Activated naive CD8-positive, alpha-beta T cell treated with anti-CD3 and anti-CD28 coated beads, Interleukin-2, amount 10 ng/mL, durations not matched to agents 7 days and 5 days (primary cell): Measurements from ENCODE around the gene GNG12. TPM values are rescaled to one million over a fixed set of nuclear protein-coding genes. Genes with fewer than 3 reads are reported as not detected.

Source experiments
- ATAC-seq: fragments of 150-1000 bp; cut with Tn5 transposase; one replicate; pipeline ENCODE4 v1.10.0; 2021; ENCODE audit warnings: low read depth, moderate library complexity
- POLR2A ChIA-PET: fragments of 350-600 bp; sonication (Branson Sonifier 250); formaldehyde crosslinking; loops from one replicate; lab custom pipeline; 2021; ENCODE audit warnings: antibody characterized with exemption; lab: Charles Lee
- DNase-seq: peaks from one replicate; pipeline ENCODE4 v3.0.0; 2021
- H3K27ac Mint-ChIP-seq: one replicate; pipeline ENCODE4 v1.8.0; 2022; ENCODE audit warnings: mild to moderate bottlenecking, mixed read lengths
- H3K27me3 Mint-ChIP-seq: one replicate; pipeline ENCODE4 v1.8.0; 2022; ENCODE audit warnings: mild to moderate bottlenecking, moderate library complexity, mixed read lengths
- H3K36me3 Mint-ChIP-seq: one replicate; pipeline ENCODE4 v1.8.0; 2021; ENCODE audit warnings: mild to moderate bottlenecking, mixed read lengths
- H3K4me1 Mint-ChIP-seq: one replicate; pipeline ENCODE4 v1.8.0; 2021; ENCODE audit warnings: mixed read lengths
- H3K4me3 Mint-ChIP-seq: one replicate; pipeline ENCODE4 v1.8.0; 2022; ENCODE audit warnings: mild to moderate bottlenecking, moderate library complexity, mixed read lengths
- H3K9me3 Mint-ChIP-seq: one replicate; pipeline ENCODE4 v1.8.0; 2021; ENCODE audit warnings: mixed read lengths
- total RNA-seq, 2 experiments: library from RNA; stranded (reverse); gene quantifications; one replicate each; pipeline ENCODE4 v1.2.3, GENCODE V29; 2021

The GNG12 gene
- total RNA-seq, 2 experiments from 2014 or later = not detected

- POLR2A ChIA-PET = no interaction called here
- no peak overlapping the region for H3K4me3 Mint-ChIP-seq
- H3K9me3 Mint-ChIP-seq = no peaks in the 10 kb centered on the region
- H3K27ac Mint-ChIP-seq = no peak overlapping the region
- no peaks in the 10 kb centered on the region for H3K36me3 Mint-ChIP-seq
- H3K27me3 Mint-ChIP-seq = peaks cover 15% of the 10 kb centered on the region
- no peaks in the 10 kb centered on the region for H3K4me1 Mint-ChIP-seq
- ATAC-seq = no peak
- DNase-seq = no peak
Observed at GRCh38 chr1:67816506-67816905, 16.8 kb downstream of the GNG12 start.

- POLR2A ChIA-PET = no interaction called here
- peaks cover 15% of the 10 kb centered on the region for H3K27me3 Mint-ChIP-seq
- H3K4me1 Mint-ChIP-seq = no peaks in the 10 kb centered on the region
- H3K27ac Mint-ChIP-seq = no peak overlapping the region
- no peaks in the 10 kb centered on the region for H3K36me3 Mint-ChIP-seq
- no peaks in the 10 kb centered on the region for H3K9me3 Mint-ChIP-seq
- DNase-seq = no peak
- no peak for ATAC-seq
- no peak overlapping the region for H3K4me3 Mint-ChIP-seq
Observed at GRCh38 chr1:67816095-67816475, 17.2 kb downstream of the GNG12 start.

- H3K27me3 Mint-ChIP-seq = peaks cover 15% of the 10 kb centered on the region
- no peak overlapping the region for H3K4me3 Mint-ChIP-seq
- no peak overlapping the region for H3K27ac Mint-ChIP-seq
- no peak for DNase-seq
- no peaks in the 10 kb centered on the region for H3K36me3 Mint-ChIP-seq
- H3K4me1 Mint-ChIP-seq = no peaks in the 10 kb centered on the region
- H3K9me3 Mint-ChIP-seq = no peaks in the 10 kb centered on the region
- POLR2A ChIA-PET = no interaction called here
- no peak for ATAC-seq
Observed at GRCh38 chr1:67815303-67816094, 17.8 kb downstream of the GNG12 start.

- no peaks in the 10 kb centered on the region for H3K36me3 Mint-ChIP-seq
- POLR2A ChIA-PET = no interaction called here
- no peak overlapping the region for H3K4me3 Mint-ChIP-seq
- H3K9me3 Mint-ChIP-seq = no peaks in the 10 kb centered on the region
- H3K4me1 Mint-ChIP-seq = no peaks in the 10 kb centered on the region
- peaks cover 11% of the 10 kb centered on the region for H3K27me3 Mint-ChIP-seq
- H3K27ac Mint-ChIP-seq = no peak overlapping the region
- ATAC-seq (no peak), DNase-seq (no peak)
Observed at GRCh38 chr1:67814121-67814772, 19.0 kb downstream of the GNG12 start.

GRCh38 chr1:67812226-67812625, 21.0 kb downstream of the GNG12 start:
- POLR2A ChIA-PET = no interaction called here
- H3K27ac Mint-ChIP-seq = no peak overlapping the region
- no peak overlapping the region for H3K4me3 Mint-ChIP-seq
- DNase-seq (no peak), ATAC-seq (no peak)
- H3K4me1 Mint-ChIP-seq = no peaks in the 10 kb centered on the region
- peaks cover 15% of the 10 kb centered on the region for H3K27me3 Mint-ChIP-seq
- no peaks in the 10 kb centered on the region for H3K36me3 Mint-ChIP-seq
- H3K9me3 Mint-ChIP-seq = no peaks in the 10 kb centered on the region

GRCh38 chr1:67811781-67812180, 21.5 kb downstream of the GNG12 start:
- POLR2A ChIA-PET = no interaction called here
- Mint-ChIP-seq H3K27ac (no peak overlapping the region), H3K36me3 (no peaks in the 10 kb centered on the region), H3K4me3 (no peak overlapping the region), H3K9me3 (no peaks in the 10 kb centered on the region), H3K27me3 (peaks cover 18% of the 10 kb centered on the region), H3K4me1 (no peaks in the 10 kb centered on the region)
- ATAC-seq (no peak), DNase-seq (no peak)

- POLR2A ChIA-PET = no interaction called here
Observed at GRCh38 chr1:67809887-67810286, 23.4 kb downstream of the GNG12 start.

GRCh38 chr1:67807282-67807681, 26.0 kb downstream of the GNG12 start:
- H3K27ac Mint-ChIP-seq = no peak overlapping the region
- H3K36me3 Mint-ChIP-seq = no peaks in the 10 kb centered on the region
- H3K27me3 Mint-ChIP-seq = peaks cover 36% of the 10 kb centered on the region
- POLR2A ChIA-PET = no interaction called here
- no peaks in the 10 kb centered on the region for H3K9me3 Mint-ChIP-seq
- DNase-seq (no peak), ATAC-seq (no peak)
- no peak overlapping the region for H3K4me3 Mint-ChIP-seq
- no peaks in the 10 kb centered on the region for H3K4me1 Mint-ChIP-seq

More at GRCh38 chr1:67809887-67810286, 23.4 kb downstream of the GNG12 start:
- H3K36me3 Mint-ChIP-seq = no peaks in the 10 kb centered on the region
- H3K27ac Mint-ChIP-seq = no peak overlapping the region
- H3K27me3 Mint-ChIP-seq = peaks cover 34% of the 10 kb centered on the region
- DNase-seq = no peak
- no peaks in the 10 kb centered on the region for H3K4me1 Mint-ChIP-seq
- H3K4me3 Mint-ChIP-seq = no peak overlapping the region
- H3K9me3 Mint-ChIP-seq = no peaks in the 10 kb centered on the region
- ATAC-seq = no peak

GRCh38 chr1:67804710-67805109, 28.6 kb downstream of the GNG12 start:
- H3K9me3 Mint-ChIP-seq = no peaks in the 10 kb centered on the region
- POLR2A ChIA-PET = no interaction called here
- no peaks in the 10 kb centered on the region for H3K36me3 Mint-ChIP-seq
- H3K4me3 Mint-ChIP-seq = no peak overlapping the region
- H3K27me3 Mint-ChIP-seq = peaks cover 46% of the 10 kb centered on the region
- ATAC-seq (no peak), DNase-seq (no peak)
- H3K4me1 Mint-ChIP-seq = no peaks in the 10 kb centered on the region
- H3K27ac Mint-ChIP-seq = no peak overlapping the region

GRCh38 chr1:67803380-67804279, 29.6 kb downstream of the GNG12 start:
- Mint-ChIP-seq H3K4me3 (no peak overlapping the region), H3K27me3 (peaks cover 46% of the 10 kb centered on the region), H3K36me3 (no peaks in the 10 kb centered on the region), H3K4me1 (no peaks in the 10 kb centered on the region), H3K27ac (no peak overlapping the region), H3K9me3 (no peaks in the 10 kb centered on the region)
- DNase-seq (no peak), ATAC-seq (no peak)
- POLR2A ChIA-PET = no interaction called here

- Mint-ChIP-seq H3K27ac (no peak overlapping the region), H3K36me3 (no peaks in the 10 kb centered on the region), H3K4me1 (no peaks in the 10 kb centered on the region), H3K4me3 (no peak overlapping the region), H3K9me3 (no peaks in the 10 kb centered on the region), H3K27me3 (peaks cover 38% of the 10 kb centered on the region)
- ATAC-seq (no peak), DNase-seq (no peak)
- POLR2A ChIA-PET = no interaction called here
Observed at GRCh38 chr1:67802565-67802964, 30.7 kb downstream of the GNG12 start.

GRCh38 chr1:67801903-67802302, 31.4 kb downstream of the GNG12 start:
- DNase-seq (no peak), ATAC-seq (no peak)
- no peaks in the 10 kb centered on the region for H3K9me3 Mint-ChIP-seq
- no peak overlapping the region for H3K4me3 Mint-ChIP-seq
- peaks cover 35% of the 10 kb centered on the region for H3K27me3 Mint-ChIP-seq
- H3K27ac Mint-ChIP-seq = no peak overlapping the region
- H3K36me3 Mint-ChIP-seq = no peaks in the 10 kb centered on the region
- no peaks in the 10 kb centered on the region for H3K4me1 Mint-ChIP-seq
- POLR2A ChIA-PET = no interaction called here

- no peak overlapping the region for H3K27ac Mint-ChIP-seq
- no peak overlapping the region for H3K4me3 Mint-ChIP-seq
- H3K36me3 Mint-ChIP-seq = no peaks in the 10 kb centered on the region
- H3K4me1 Mint-ChIP-seq = no peaks in the 10 kb centered on the region
- POLR2A ChIA-PET = no interaction called here
- peaks cover 17% of the 10 kb centered on the region for H3K27me3 Mint-ChIP-seq
- no peak for ATAC-seq
- H3K9me3 Mint-ChIP-seq = peaks cover 2% of the 10 kb centered on the region
- no peak for DNase-seq
Observed at GRCh38 chr1:67795179-67795912, 37.9 kb downstream of the GNG12 start.
